Activated T-helper 1 cell treated with anti-CD3 and anti-CD28 coated beads, Interleukin-2, amount 50 U/mL, for 16 hours (primary cell): ENCODE data around the gene PLA1A.

Experiments
- DNase-seq, 2 donors: peaks; one replicate each; pipeline ENCODE4 v3.0.0-alpha.2; 2020; ENCODE audit warnings: low read depth in 1 of 2, low spot score in 1 of 2

PLA1A gene

DNA sequence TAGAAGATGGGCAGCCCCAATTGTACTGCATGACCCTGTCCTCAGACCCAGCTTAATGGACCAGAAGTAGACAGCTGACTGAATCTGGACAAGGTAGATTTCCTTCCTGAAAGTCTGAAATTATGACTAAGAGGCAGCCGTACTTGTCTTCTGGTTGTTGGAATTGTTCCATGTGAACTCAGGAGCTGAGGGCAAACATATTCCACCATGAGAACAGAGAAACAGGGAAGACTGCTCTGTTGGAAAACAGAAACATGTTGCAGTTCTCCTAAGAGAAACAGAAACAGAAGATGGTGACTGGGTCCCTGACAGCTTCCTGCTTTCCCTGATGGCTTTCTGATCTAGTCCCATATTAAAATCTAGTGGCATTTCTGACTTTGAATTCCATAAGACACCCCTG is 38.6 kb downstream of the PLA1A start:
- DNase-seq, result no peak

DNA sequence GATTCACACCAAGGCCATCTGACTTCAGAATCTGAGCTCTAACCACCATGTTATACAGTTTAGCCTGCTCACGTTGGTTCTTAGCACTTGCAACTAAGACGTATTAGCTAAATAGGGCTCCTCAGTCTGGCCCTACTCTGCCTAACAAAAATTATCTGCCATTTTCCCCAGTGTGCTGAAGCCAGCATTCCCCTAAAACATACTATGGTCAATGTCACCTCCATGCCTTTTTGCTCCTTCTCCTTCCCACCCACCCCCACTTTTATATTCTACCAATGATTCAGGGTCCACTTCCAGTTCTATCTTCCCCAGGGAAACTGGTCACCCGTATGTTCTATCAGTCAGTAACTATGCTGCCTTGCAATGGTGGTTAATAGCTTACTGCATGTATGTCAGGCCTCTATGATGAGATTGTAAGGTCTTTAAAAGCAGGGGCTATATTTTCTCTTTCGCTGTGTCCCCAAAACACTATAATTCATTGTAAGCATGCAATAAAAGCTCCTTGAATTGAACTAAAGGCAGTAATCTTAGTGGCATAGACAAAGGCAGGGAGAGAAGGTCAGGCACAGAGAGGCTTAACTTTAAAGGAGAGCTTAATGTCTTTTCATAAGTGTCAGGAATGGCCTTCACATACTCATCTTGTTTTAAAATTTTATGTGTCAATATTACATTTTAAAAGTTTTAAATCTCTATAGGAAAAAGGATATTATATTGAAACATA is 39.4 kb downstream of the PLA1A start:
- DNase-seq, result no peak

DNA sequence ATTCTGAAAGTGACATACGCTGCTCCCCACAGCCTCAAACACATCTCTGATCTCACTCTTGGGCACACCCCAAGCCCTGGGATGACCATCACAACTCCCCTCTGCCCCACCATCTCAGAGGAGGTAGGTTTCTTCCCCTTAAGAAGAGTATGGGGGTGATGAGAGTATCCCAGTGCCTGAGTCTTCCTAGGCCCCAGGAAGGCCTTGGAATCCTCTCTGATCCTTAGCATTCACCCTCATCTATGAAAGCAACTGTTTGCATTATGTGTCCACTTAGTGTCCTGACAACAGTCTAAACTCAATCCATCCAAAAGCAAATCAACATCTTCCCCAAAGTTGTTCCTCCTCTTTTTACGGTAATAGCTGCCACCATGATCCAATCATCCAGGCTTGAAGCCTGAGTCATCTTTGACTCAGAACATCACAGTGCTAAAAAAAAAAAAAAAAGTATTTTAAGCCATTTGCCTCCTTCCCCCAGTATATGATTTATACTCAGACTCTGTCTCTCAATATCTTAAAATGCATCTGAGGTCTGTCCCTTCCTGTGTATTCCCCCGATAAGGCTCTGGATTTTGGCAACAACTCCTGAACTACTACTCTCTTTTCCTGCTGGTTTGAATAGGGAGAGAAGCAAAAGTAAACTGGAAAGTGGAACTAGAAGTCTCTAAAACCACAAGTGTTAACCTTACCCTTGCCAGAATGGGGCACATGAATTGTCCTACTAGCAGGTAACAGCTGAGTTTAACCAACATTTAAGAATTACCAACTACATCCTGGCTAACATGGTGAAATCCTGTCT is 40.2 kb downstream of the PLA1A start:
- DNase-seq, result no peak

DNA sequence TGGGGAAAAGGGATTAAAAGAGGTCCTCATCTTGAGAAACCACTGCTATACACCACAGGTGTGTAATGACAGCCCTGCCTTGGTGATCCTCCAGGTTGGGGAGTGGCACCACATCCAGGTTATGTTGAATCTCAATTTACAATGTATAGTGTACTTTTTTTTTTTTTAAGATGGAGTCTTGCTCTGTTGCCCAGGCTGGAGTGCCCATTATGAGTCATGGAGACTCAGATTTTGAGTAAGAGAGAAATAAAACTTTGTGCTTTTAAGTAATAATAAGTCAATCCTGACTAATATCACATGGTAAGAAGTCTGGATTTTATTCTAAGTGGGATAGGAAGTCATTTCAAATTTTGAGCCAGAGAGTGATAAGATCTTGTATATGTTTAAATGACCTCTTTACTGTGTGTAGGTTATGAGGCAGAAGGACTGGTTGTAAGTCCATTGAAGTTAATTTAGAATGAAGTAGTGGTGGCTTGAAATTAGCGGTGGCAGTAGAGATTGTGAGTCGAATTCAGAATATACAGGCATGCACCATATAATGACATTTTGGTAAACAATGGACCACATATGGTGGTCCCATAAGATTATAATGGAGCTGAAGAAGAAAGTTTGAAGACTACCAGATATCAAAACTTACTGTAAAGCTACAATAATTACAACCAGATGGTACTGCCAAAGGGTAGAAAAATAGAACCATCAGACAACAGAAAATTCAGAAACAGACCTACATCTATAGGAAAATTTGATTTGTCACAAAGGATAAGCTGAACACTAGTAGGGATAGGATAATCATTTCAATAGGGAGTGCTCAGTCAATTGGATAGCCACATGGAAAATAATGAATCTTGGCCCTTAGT is 42.0 kb downstream of the PLA1A start:
- DNase-seq, result no peak

DNA sequence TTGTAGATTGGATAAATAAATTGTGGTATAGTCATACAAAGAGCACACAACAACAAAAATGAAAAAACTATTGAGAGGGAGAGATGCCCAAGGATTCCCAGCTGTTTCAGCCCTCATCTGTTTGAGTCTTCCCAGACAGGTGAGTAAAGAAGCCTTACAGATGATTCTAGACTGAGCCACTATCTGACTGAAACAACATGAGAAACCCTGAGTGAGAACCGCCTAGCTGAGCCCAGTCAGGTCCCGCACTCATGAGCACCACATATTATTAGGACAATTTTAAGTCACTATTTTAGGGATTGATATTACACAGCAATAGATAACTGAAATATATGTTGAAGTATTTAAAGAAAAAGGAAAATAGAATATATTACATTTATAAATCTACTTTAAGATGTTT is 43.7 kb downstream of the PLA1A start:
- DNase-seq, result no peak

DNA sequence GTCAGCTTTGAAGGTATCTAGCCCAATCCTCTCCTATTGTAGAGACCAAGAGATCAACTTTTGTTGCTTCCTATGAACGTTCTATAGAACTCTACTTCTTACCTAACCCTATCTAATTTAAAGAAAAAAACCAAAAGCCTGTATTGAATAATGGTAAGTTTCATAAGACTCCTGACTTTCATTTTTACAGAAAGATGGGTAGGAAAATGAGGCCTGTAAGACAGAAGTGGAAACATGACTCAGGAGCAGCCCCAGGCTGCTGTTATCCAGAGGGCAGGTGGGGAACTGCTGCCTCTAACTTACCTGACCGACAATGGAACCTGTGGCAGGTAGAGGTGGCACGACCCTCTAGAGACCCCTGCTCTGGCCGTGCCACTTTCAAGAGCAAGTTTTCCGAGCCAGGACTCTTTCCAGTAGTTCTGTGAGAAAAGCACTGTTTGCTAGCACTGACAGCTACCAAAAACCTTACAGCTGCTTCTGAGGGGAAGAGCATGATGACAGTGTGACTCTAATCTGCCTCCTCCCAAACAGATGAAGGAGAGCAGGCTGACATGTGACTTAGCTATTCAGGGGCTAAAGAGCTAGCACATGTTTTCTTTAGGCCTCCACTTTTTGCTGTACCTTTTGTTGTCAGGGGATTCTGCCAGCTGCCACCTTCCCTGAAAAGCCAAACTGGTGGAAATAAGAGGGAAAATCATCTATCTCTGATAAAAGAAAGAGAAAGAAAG is 45.2 kb downstream of the PLA1A start:
- DNase-seq, result no peak

DNA sequence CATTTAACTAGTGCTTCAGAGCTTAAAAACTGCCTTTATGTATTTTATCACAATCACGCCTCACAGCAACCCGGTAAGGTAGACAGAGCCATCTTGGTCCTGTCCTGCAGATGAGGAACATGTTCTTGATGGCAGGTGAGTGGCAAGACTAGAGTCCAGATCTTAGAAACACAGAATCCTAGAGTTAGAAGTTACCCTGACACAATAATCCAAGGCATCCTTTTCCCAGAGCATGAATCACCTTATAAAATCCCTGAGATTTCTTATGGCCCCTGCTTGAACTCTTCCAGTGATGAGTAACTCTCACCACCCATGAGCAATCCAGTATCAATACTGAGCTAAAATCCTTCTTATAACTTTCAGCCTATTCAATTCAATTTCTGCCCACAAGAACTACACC is 45.8 kb downstream of the PLA1A start:
- DNase-seq, result no peak

DNA sequence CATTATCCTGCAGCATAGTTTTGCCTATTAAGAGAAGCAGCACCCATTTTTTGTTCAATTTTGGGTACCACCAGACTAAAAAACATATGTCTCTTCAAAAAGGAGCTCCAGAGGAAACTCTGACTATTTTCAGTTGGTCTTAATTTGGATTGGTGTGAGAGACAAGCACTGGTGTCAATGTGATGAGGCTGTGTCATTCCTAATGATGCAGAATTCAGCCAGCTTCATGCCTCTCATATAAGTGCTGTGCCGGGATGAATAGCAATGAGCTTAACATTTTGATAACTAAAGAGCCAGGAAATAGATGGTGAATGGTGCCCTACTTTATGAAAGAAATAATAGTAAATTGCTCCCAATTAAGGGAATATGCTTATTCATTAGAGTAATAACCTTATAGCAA is 46.8 kb downstream of the PLA1A start:
- DNase-seq, result no peak

DNA sequence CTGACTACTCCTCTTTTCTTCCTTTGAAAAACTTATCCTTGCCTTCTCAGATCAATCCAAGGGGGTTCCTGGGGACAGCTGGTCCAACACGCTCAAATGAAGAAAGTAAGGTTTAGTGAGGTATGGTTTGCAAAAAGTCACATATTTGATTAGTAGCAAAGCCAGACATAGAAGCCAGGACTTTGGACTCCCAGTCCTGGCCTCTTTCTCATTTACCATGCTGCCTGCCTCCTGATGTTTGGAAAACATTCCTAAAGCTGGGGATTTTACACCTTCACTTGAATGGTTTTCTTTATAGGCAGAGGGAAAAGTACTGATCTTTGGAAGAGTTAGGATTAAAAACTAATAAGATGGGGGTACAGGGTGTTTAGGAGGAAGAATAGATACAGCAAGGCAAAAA is 48.1 kb downstream of the PLA1A start:
- no peak for DNase-seq

DNA sequence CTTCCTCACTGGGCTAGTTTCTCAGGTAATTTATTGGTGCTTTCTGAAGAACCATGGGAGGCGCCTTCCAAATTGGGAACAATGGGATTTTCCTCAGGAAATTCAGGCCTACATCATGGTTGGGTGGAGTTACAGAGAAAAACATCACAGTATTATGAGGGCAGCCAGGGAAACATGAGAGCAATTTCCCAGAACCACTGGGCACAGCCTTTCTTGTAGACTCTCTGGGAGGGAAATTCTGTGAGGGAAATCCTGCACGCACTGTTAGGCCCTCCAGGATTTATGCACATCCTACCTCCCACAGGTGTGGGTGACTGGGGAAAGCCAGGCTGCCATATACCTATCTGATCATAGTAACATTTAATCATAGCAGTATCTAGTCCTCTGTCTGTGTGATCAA is 49.5 kb downstream of the PLA1A start:
- DNase-seq, result no peak

DNA sequence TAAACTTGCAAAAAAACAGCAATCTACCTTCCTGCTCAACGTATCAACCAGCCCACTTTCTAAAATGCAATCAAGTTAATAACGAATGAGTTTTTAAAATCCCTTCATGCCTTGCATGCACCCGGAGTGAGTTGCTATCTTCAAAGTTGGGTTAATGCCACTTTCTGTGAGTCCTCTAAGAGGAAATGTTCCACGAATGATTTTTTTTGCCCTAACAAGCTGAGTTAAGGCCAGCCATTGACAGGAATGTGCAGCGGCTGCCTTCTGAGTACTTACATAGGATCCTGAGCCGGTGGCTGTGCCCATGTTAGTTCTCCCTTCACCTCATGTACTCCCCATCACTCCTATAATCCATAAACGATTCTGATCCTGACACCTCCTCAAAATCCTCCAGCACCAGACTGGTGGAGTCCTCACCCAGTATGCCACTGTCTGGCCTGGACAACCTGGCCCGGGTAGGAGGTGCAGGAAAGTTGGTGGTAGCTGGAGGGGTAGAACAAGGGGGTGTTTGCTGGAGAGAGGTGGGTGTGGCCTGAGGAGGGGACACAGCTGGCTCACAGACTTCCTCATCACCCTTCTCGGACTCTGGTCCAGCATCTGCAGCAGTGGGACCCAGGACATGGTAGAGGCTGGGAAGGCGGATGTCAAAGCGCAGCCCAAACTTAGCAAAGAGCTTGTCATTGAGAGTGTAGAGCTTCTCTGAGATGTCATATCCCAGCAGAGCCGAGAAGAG is 50.3 kb downstream of the PLA1A start:
- DNase-seq, result no peak

DNA sequence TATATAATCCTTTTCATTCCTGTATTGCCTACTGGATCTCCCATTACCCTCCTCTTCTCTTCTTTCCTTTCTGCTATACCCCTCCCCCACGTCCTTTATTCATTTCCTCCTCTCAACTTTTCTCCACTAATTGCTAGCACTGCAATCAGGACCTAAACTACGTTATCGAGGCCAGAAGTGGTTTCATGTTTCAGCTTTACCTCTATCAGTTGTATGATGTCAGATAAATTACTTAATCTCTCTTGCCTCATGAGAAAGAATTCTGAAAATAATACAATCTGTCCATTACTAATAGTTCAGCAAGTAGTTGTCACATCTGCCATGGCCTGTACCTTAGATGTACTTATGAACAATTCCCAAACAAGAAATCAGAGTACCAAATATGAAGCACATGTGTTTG is 52.1 kb downstream of the PLA1A start:
- no peak for DNase-seq

DNA sequence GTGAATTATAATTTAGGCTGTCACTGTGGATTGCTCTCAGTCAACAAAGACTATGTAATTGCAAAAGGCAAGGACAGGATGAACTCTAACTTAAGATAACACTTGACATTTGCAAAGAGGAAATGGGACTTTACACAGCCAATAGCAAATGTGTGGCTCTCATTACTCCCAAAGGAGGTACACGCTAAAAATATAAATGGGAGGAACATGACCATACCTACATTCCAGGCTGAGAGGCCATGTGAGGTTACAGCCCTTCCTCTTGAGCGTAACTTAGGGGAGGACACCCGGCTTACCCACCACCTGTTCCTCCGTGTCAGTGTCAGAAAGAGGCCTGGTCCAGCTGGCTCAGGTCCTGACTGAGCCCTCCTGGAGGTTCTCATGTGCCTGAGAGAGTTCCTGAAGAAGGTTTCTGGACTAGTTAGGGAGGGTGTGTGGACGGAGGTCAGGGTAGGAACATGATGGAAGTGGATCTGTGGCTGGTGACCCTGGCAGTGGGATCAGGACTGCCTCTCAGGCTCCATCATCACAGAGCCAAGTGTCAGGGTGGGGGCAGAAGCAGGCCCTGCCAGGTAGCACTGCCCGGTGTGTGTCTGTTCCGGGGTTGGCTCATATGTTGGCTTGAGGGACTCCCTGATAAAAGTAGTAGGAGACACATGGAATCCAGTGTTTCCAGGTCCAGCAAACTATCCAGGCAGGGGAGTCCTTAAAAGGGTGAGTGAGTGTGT is 54.8 kb downstream of the PLA1A start:
- no peak for DNase-seq

DNA sequence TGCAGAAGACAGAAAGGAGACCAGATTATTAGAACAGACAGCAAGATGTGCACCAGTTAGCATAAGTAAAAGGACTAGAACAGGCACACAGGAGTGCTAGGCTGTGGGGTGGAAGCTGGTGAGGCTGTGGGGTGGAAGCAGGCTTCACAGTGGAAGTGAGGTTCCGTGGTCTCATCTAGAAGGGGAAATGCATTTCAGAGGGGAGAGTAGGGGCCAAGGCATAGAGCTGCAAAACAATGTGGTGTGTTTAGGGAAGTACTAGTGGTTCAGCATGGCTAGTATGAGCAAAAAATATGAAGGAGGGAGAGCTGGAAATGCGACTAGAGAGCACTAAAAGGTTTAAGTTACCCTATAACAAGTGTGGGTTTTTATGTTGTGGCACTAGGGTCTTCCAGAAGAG is 56.2 kb downstream of the PLA1A start:
- no peak for DNase-seq

DNA sequence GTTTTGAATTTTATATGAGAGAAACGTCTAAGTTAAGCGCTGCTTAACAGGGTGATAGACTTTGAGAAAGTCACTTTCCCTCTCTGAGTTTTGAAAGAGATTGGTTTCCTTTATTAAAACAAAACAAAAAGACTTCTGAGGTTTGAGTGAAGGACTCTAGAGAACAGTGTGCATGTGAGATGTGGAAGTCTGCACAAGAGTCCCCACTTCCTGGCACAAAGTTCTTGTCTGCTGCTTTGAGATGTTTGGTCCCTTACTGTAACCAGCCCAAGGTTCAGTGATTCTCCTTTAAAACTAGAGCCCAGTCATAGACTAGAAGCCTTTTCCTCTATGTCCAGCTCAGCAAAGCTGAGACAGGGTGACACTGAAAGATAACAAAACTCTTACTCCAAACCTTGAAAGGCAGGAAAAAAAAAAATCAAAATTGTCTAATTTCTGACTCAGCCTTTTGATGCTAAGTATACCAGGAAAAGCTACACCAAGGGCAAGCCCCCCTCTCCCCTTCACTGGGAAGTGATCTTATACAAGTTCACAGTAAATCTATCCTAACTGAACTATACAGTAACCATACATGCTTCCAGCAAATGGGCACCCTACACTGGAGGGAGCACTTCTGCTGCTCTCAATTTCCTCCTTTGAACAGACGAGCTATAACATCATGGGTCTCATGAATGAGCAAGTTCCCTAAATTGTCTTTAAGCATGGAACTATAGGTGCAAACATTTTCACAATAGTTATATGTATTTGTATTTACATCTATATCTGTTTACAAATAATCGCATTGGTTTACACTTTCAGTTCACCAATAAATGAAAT is 60.4 kb downstream of the PLA1A start:
- DNase-seq, result no peak

DNA sequence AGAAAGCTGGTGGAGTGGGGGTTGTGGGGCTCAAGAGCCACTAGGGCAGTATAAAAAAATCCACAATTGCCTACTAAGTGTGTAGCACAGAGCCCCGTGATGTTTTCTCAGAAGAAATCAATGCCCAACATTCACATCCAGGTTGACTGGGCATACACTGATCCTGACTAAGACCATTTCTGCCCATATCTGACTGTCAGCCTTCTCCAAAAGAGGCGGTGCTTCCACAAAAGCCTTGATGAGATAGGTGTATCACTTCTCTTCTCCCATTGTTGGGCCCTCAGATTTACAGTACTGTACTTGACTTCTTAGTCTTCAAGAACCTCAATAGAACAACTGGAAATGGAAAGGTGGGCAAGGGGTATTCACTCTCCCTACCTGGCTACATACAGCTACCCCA is 61.3 kb downstream of the PLA1A start:
- DNase-seq, result no peak

DNA sequence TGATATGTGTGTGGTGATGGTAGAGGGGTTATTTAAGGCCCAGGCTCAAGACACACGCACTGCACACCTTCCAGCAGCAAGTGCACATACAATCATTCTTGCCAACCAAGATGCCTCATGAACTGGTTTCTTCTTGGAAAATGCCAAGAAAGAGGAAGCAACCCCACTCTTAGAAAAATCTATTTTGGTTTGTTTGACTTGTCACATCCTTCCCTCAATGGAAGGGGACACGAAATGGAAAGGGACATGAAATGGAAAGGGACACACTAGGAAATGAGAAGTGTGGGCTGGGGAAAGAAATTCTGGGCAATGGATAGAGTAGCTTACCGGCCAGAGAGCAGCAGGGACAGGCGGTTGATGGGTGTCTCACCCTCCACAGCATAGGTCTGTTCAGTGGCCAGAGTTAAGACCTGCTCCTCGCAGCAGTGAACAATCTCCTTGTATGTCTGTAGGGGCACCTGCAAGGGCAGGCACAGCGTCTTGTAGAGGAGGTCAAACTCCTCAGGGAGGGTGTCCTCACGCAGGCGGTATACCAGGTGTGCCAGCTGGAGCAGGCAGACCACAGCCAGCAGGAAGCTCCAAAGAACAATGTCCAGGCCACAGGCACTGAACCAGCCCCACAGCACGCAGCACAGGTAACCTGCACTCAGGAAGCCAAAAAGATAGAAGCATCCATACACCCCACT is 62.1 kb downstream of the PLA1A start:
- no peak for DNase-seq
